Stimulated activated CD8-positive, alpha-beta memory T cell treated with anti-CD3 and anti-CD28 coated beads, Interleukin-2, amount 100 ng/mL, for 1 hour (primary cell): ENCODE measurements around the gene SMPDL3A.
"Not testable (repeated sequence)": the region's sequence is repeated elsewhere in the genome, so short reads cannot be mapped to it uniquely, and the experiment has no call there.

Source experiments
- DNase-seq, 2 donors: peaks; one replicate each; pipeline ENCODE4 v3.0.0-alpha.2; 2020; ENCODE audit warnings: low read depth in 2 of 2

The SMPDL3A gene, protein sequence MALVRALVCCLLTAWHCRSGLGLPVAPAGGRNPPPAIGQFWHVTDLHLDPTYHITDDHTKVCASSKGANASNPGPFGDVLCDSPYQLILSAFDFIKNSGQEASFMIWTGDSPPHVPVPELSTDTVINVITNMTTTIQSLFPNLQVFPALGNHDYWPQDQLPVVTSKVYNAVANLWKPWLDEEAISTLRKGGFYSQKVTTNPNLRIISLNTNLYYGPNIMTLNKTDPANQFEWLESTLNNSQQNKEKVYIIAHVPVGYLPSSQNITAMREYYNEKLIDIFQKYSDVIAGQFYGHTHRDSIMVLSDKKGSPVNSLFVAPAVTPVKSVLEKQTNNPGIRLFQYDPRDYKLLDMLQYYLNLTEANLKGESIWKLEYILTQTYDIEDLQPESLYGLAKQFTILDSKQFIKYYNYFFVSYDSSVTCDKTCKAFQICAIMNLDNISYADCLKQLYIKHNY

DNA sequence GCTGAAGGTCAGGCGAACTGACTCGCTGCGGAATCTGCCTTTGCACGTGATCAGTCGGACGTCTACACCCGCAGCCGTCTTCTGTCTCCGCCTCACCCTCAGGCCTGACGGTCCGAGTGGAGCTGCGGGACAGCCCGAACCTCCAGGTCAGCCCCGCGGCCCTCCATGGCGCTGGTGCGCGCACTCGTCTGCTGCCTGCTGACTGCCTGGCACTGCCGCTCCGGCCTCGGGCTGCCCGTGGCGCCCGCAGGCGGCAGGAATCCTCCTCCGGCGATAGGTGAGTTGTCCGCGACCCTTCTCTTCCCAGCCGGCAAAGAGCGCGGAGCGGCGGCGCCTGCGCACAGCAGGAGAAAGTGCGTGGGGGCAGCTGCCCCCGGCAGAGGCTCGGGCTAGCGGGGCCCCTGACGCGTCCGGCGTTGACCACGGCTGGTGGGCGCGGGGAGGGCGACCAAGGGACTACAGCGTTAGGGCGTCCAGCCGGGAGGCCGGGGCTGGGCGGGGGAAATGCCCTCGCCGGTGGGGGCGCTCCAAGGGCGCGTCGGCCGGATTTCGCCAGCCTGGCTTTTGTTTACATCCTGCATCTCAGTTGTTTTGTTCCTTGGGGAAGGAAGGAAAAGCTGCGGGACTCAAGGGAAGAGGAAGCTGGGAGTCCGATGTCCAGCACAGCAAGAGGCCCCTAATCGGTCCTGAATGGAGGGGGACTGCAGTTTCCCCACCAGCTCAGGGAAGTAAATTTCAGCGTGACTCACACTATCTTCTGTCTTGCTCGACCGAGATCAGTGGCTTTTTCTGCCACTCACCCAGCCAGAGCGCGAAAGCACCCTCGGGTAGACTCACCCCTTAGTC lies at the start of gene SMPDL3A:
Gene SMPDL3A, plus strand, starts transcription at position 77 of the 846 bp plus-strand sequence. Its CDS starts 89 bp downstream, at position 166.
- no peak for DNase-seq

DNA sequence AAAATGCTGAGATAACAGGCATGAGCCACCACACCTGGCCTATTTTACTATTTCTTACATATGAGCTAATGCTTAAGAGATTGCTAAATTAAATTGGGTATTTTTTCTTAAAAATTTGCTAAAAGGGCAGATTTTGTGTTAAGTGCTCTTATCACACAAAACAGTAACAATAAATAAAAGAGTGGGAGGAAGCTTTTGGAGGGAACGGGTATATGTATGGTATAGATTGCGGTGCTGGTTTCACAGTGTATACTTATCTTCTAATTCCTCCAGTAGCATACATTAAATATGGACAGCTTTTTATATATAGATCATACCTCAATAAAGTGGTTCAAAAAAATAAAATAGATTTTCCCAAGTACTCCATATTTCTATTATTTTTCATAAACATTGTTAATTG lies 49.0 kb upstream of the SMPDL3A start:
- no peak for DNase-seq

DNA sequence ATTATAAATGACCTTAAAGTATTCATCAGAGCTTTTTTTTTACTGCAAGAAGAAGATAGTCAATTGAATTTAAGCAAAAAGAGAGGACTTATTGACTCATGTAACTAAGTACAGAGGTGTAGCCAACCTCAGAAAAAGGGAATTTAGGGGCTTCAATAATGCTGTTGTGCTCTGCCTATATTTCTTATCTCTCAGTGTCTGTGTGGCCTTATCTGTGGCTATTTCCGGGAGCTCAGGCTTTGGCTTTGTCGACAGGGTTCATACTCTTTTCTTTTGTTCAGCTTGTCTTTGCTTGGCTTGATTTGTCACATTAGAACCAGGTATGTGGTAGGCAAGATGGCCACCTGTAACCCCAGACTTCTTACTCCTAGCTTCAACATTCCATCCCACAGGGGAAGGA lies 48.1 kb upstream of the SMPDL3A start:
- DNase-seq = no peak

DNA sequence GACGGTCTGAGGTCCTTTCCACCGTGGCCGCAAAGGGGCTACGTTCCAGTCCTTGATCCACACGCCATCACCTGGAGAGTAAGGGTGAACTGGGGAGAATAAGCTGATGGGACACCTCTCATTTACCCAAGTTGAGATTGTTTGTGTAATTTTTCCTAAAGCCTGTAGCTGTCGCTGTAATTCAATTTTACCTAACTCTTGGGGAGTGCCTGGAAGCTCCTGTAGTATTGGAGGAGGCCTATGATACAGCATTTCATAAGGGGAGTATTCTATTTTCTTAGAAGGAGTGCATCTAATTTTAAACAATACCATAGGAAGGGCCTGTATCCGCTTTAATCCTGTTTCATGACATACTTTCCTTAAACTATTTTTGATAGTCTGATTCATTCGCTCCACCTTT lies 44.8 kb upstream of the SMPDL3A start:
- DNase-seq = not testable (repeated sequence)

DNA sequence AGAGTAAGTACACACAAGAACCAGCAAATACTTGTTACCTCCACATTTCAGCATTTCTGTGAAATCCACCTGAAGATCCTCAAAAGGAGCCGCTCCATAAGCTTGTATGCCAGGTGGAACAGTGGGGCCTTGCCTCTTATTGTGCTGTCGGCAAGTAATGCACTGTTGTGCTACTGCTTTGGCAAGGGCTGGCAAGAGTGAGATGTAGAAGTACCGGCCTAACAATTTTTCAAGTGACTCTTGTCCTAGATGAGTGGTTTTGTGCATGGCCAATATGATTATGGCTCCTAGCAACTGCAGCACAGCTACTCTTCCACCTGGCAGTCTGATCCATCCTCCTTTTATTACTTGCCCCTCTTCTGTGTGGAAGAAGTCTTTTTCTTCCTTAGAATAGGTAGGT lies 44.2 kb upstream of the SMPDL3A start:
- not testable (repeated sequence) for DNase-seq

DNA sequence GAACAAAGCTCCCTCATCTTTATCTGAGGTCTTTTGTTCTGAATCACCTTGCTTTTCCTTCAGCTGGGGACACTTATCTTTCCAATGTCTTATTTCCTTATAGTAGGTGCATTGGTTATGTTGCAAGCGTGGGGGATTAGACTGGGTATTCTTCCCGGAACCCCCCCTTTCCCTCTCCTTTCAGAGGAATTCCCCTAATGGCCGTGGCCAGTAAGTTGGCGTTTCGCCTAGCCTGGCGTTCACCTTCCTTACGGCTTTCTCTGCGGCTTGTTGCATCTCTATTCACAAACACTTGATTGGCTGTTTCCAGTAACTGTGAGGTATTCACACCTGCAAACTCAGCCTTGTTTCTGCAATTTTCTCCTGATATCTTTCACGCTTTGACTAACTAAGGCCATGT lies 42.4 kb upstream of the SMPDL3A start:
- no peak for DNase-seq

DNA sequence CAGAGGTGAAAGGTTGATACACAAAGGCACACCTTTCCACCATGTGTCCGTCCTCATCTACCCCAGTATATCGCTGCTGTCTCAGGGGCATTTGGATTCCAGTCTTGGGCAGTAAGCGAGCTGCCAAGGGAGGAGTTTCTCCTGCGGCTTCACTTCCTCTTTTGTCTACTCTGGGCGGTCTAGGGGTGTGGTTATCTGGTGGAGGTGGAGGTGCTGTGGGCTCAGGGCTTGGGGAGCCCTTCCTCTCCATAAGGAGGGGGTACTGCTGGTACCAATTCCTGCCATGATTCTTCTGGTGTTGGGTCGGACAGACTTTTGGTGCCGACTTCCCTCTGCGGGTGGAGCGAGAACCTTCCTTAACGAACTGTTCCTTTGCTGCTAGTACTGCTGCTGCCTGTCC lies 41.5 kb upstream of the SMPDL3A start:
- no peak for DNase-seq

DNA sequence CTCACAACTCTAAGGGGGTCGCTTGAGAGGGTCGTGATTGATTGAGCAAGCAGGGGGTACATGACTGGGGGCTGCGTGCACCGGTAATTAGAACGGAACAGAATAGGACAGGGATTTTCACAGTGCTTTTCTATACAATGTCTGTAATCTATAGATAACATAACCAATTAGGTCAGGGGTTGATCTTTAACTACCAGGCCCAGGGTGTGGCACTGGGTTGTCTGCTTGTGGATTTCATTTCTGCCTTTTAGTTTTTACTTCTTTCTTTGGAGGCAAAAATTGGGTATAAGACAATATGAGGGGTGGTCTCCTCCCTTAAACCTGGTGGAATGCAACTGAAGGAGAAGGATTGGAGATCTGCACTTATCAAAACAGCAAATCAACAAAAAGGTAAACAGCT lies 40.1 kb upstream of the SMPDL3A start:
- DNase-seq = not testable (repeated sequence)

DNA sequence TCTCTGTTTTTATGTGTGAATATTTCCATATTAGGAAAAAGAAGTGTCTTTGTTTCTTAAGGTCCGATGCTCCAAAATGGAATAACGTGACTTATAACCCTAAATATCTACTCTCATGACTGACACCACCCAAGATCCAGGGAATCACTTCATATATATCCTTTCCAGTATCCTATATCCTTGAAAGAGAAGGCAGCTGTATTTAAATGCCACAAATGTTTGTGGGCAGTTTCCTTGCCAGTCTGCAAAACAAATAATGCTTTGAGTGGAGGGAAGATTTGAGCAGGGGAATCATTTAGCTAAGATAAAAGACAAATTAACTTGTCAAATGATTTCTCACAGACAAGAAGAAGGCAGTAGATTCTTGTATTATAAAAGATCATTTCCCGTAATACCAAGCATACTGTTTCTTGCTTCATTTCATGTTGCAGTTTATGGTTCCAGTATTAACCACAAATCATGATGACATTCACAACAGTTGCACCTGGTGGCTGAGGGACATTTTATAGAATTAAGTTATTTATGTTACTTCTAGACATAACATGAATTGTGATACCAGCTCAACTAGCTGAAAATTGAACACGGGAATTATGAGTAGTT lies 39.5 kb upstream of the SMPDL3A start:
- DNase-seq = no peak

DNA sequence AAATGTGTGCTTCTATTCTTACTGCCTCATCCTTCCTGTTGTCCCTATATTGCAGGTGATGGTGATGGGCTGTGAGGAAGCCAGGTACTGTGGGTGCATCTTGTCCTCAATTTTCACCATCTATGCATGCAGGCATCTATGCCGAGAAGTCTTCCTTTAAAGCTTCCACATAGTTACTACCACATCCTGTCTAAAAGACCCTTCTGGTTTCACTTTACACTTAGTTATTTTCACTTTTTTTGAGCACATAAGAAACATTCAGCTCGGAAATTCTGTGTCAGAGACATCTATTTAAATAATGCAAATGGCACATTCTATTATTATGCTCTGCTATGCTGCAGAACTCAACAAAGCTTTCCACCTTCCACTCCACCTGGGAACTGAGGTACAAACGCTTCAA lies 37.7 kb upstream of the SMPDL3A start:
- no peak for DNase-seq

DNA sequence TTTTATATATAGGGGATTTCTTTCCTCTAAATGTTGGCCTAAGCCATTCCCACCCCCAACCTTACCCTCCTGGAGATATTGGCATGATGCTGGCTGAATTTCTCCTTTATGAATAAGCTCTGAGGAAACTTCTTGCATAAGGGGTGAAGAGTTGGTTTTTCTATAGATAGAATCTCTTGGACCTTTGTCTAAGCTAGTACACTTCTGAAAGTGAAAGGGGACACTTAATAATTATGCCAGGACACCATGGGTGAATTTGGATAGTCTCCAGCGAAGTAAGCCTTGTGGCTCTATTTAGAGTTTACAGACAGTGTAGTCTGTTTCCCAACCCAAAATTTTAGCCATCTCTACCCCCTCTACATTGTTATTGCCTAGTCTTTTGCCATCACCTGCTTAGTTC lies 36.6 kb upstream of the SMPDL3A start:
- DNase-seq = no peak

DNA sequence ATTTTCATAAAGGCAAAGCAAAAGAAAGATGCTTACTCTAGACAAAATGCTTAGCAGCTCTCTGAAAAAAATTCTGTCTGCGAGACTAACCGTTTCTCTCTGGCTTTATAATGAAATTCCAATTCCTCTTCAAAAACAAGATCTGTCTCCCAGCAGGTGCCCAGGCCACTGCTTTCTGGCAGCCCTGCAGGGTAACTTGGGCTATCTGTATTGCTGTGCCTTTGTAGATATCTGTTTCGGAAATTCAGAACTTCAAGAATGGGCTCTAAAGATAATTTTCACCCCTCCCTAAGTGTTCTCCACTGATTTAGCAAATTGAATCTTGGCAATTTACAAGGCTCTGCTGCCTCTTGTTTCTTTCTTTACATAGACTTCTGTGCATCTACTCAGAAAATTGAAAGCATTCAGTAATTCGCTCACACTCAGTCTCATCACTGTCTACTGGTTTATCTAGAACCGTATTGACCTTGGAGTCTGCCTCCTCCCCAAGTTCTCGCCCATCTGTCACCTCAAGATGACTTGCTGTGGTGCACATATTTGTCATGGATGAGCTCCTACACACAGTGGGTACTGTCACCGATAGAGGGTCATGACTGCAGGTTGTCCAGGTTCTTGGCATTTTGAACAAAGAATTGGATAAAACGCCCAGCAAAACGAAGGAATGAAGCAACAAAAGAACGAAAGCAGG lies 35.9 kb upstream of the SMPDL3A start:
- no peak for DNase-seq

DNA sequence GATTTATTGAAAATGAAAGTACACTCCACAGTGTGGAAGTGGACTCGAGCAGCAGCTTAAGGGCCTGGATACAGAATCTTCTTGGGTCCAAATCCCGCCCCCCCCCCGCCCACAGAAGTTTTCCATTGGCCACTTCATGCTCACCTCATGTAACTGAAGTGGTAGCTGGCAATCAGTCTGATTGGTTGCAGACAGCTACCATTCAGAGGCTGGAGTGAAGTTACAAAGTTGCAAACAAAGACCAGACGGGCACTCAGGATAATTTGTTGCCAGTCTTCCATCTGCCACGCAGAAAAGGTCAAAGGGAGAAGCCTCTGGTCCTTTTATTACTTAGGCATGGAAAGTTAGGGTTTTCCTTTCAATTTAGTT lies 35.4 kb upstream of the SMPDL3A start:
- DNase-seq = no peak

DNA sequence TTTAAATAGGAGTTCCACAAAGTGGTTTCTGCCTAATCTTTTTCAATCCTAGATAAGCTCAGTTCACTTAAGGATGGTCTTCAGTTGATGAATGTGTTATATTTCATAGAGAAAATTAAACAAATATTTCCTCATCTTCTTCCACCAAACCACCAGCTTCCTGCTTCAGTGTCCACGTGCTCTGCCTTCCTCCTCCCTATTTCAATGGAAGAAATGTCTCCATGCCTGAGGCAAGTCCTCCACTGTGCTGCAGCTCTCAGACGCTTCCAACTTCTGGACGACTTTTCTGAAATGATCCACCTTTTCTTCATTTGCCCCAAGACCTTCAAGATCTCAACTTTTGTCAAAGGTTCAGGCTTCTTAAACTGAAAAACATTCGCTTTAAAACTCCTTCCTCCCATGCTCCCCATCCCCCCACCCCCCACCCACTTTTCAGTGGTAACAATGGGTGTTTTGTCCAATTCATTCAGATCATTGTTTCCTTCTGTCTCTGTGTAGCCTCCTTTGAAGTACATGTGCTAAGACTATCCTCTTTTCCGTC lies 34.8 kb upstream of the SMPDL3A start:
- DNase-seq = no peak

DNA sequence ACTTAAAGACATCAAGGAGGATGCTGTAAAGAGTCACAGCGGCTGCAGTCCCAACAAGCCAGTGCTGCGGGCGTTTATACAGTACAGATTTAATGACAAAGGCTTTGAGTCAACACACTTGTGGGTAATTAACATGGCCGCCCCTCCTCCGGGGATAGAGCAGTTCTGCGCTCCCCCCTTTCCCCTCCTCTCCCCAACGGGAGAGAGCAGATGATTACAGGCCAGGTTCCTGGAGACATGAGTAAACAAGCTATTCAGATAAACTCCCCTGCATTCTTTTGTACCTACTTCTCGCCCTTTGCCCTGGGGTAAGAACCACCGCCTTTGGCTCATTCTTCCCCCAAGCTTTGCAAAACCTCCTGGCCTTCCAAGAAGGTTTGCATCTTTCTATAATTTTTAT lies 33.2 kb upstream of the SMPDL3A start:
- no peak for DNase-seq

DNA sequence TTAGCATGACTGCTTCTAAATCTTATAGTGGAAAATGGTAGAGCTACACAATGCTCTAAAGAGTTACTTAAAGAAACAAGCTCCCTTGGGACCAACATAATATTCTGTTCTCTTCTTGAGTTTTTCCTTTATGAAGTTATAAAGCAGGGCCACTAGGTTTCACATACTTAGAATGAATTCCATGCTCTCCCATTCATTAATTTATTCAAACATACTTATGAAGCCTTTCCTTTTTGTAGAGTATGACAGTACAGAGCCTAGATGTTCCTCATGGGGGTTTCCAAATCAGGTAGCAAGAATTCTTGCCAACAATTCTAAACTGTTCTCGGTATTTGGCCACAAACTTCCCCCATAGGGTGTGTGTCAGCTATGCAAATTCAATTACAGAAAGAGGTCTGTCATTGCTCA lies 30.1 kb upstream of the SMPDL3A start:
- no peak for DNase-seq

DNA sequence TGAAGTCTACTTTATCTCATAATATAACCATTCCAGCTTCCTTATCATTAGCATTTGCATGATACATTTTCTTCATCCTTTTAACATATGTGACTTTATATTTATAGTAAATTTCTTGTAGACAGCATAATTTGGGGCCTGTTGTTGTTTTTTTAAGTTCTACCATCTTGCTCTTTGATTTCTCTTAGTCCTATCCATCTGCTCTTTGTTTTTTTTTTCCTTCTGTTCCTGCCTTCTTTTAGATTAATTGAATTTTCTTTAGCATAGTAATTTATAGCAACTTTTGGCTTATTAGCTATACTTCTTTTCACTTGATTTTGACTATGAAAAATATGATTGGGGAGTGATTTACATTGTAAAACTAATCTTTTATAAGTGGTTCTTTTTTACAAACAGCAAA lies 28.7 kb upstream of the SMPDL3A start:
- no peak for DNase-seq

DNA sequence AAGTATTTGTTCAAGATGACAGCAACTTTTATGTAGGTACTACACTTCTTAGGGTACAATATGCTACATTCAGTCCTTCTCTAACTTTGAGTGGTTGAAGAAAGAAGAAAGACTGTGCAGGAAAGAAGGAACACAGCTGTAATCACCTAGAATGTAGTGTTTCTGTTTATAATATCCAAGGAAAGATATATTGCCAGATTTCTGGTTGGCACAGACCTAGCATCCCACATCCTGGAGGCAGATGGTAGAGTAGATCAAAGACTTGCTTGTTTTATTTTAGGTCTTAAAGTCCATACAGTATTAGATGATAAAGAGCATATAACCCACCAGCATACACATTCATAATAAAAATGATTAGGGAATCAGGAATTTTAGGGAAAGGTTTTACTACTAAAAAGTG lies 22.8 kb upstream of the SMPDL3A start:
- DNase-seq = no peak

DNA sequence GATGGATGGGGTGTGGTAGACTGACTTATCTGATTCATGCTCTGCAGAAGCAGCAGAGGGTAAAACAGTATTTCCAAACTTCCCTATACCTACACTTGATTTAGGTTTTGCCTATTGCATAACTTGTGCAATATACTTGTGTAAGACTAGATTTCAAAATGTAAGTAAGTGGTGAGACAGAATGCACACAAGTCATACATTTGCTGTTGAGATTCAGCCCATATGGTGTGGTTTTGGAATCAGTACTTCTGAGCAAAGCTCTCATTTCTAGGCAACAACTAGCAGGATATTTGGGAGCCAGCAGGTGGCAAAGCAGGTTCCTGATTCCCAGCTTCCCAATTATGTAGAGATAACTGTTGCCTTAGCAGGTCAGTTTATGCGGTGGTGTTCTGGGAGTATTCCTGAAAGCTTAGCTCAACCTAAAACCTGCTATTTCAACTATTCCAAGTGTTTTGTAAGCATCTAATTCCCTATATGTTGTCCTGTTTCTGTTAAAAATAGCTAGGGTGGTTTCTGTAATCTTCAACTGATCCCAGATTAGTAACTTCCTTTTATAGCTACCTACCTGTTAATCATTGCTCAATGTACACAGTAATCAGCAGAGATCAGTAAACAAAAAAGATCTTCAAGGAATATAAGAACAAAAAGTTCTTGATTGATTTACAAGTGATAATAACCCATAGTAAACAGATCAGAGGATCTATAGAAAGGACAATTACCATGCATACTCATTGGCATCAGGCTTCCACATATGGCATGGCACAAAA lies 18.0 kb upstream of the SMPDL3A start:
- no peak for DNase-seq

DNA sequence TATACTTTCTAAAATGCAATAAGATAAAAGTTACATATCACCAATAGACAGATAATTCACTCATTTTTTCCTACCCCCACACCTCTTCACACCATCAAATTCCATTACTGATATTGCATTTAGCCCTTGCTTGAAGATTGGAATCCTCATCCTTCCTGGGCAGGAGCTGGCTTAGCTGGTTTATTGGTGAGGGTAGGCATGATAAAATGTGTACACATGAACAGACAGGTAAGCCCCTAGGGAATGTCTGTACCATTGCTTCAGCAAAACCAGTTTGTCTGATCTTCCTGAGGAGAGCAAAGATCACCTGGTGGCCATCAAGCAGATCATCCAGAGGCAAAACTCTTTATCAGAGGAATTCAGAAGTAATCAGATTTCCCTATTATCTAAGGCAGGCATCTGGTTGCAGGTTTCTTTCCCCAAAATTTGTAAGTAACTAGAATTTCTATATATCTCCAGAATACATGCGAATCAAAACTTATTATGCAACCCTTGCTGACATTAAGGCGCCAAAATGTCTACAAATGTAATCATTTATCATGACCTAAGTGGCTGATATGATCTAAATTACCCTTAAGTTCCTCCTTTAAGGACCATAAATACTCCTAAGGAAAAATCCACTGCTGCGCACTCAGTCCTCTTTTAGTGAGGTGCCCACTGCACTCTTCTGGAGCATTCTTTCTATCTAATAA lies 16.2 kb upstream of the SMPDL3A start:
- no peak for DNase-seq
